ENCODE data around the gene PTPRF.

The PTPRF gene

DNA sequence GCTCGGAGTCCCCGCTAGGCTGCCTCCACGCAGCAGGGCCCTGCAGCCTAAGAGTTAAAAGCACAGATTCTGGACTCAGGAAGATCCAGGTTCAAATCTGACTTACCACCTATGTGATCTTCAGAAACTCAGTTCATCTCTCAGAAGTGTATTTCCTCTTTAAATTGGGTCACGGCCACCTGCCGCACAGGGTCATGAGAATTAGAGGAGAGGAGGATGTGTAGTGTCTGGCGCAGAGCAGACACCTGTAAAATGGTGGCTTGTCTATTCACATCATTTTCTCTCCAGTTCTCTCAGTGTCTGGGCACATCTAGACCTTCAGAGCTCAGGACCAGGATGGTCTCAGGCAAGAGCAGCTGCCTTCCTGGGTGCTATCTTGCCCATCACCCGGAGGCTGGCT, 45.8 kb downstream of the PTPRF start:
- no peak for DNase-seq

DNA sequence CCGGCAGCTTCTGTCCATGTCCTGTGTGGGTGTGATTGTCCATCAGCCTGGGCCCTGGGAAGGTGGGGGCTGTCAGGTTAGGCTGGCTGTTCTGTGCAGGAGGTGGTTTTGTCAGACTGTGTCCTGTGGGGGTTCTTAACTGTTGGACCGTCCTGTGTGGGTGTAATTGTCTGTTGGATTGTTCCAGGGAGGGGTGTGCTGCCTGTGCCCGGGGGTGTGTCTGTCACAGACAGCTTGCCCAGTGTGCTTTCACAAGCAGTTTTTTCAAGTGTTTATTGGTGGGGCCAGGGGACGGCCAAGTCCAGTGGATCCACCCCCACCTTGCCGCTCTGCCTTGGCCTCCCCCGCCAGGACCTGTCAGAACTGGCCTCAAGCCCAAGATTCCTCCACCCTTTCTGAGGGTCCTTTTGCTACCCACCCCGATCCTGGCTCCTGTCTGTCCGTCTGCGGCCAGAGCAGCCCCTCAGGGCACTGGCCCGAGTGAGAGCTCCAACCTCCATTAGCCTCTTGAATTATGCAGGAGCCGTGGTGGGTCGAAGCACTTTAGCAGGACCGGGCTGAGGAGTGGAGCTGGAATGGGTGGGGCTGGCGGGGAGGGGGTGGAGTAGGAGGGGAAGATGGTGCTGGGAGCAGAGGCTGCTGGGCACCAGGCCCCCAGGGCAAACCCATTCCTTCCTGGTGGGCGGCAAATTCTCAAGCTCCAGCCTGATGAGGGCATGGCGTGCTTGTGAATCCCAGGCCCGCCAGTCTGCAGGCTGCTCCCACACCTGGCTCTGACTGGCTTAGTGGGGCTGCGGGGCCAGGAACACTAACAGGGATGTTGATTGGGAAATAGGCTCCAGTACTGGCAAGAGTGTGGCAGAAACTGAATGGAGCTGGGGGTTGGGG, 47.2 kb downstream of the PTPRF start:
- peak in 3 of 56 donors; percentile 7 to 45 (median 17) for DNase-seq

DNA sequence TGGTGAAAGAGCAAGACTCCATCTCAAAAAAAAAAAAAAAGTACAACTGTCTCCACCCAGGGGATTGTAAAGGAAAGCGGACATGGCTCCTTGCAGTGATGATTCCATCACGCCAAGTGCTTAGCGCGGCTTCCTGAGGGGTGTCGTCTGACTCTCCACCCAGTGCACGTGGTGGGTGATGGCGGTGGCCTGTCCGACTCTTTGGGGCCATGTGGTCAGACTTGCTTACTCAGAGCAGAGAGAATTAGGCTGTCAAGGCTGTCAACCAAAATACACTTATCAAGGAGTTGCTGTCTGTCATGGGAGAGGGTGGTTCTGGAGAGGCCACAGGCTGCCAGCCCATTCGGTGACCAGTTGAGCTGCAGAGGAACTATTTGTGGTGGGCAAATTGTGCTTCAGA, 49.4 kb downstream of the PTPRF start:
- no peak for DNase-seq

DNA sequence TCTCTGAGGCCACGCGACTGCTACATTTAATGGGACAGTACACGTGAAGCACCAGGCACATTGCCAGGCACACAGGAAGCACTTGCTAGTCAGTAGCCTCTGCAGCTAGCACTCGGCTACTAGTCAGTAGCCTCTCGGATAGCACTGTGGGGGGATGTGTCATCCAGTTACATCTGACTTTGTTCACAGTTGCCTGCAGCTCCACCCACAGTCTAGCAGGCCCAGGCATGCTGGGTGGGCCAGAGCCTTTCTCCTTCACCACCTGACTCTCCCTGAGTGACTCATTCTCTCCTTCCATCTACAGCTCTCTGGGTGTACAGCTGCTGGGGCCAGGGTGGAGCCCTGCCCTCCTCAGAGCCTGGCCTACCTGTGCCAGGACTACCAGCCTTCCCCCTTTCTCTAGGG, 51.5 kb downstream of the PTPRF start:
- peak in 21 of 56 donors; percentile 6 to 50 (median 27) for DNase-seq

DNA sequence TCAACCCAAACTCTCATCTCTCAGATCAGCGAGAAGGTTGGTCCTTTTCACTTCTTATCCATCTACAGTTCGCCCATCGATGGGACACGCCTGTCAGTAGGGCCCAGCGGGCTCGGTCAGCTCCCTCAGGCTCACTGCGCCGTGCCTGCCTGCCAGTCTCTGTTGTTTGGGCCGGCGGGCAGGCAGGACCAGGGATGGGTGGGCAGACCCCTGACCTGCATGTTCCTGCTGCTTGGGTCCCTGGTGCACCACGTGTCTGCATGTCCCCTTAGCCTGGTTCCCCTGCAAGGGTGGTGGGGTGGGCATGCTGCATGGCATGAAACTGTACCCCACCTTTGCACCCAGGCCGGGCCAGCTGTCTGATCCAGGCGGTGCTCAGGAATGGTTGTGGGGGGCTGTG, 52.4 kb downstream of the PTPRF start:
- no peak for DNase-seq

DNA sequence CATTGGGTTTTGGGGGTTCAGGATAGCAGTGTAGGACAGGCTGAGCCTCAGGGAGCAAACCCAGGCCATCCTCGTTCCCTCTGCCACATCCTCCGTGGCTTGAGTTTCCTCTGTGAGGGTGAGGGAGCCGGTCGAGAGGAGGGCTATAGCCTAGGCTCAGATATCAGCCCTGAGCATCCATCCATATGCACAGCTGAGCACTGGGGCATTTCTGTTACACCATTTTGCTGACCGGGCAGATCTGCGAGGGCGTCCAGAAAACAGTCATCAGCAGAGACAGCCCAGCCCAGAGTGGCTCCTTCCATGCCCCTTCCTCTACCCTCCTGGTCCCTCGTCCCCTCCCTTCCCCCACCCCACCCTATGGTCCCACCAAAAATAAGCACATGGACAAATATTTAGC, 53.5 kb downstream of the PTPRF start:
- DNase-seq = no peak

DNA sequence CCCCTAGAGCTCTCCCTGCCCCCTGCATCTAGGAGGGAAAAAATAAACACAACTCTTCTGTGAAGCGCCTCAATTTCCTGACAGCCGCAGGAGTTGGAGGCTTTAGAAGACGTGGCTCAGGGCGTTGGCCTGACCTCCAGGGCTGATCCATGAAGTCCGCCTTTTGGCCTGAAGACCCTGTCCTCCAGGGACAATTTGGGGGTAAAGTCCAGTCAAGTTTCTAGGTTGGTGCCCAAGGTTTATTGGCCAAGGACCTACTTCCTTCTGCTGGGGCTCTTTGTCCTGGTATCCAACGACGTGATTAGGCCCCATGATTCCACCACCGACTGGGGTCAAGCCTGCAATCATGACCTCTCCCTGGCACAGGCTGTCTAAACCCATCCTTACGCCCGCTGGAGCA, 54.9 kb downstream of the PTPRF start:
- no peak for DNase-seq

DNA sequence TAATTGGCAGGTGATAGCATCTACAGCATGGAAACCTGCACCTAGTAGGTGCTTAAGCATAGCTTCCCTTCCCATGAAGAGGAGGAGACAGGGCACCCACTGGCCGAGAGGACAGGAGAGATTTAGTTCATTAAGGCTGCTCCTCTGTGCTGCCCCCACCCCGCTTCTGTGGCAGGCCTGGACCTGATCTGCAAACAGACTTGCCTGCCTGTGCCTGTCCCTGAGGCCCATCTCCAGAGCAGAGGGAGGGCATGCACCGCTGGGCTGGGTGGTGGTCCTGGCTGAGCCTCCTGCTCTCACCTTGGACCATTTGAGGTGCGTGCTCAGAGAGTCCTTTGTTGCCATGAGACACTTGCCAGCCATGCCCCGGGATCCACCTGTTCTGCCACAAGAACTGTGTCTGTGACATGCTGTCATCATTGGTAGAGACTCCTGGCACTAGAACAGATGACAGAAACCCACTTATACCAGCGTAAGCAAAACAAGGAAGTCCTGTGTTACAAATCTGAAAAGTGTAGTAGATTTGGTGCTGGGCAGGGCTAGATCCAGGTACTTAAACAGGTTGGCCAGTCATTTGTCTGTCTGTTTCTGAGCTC, 55.6 kb downstream of the PTPRF start:
- no peak for DNase-seq

DNA sequence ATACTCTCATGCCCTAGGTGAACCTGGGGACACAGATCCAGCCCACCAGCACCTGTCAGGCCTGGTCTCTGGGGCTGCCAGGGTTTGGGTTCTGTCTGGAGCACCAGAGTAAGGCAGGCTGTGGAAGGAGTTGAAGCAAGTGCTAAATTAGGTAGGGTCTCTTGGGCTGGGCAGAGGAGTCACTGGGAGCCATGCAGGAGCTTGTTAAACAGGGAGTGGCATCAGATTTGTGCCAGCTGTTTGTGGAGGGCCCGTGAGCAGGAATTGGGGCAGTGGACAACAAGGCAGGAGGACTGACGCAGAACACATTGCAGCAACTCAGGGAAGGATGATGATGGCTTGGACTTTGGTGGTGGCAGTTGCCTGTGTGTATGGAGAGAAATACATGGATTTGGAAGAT, 56.3 kb downstream of the PTPRF start:
- no peak for DNase-seq

DNA sequence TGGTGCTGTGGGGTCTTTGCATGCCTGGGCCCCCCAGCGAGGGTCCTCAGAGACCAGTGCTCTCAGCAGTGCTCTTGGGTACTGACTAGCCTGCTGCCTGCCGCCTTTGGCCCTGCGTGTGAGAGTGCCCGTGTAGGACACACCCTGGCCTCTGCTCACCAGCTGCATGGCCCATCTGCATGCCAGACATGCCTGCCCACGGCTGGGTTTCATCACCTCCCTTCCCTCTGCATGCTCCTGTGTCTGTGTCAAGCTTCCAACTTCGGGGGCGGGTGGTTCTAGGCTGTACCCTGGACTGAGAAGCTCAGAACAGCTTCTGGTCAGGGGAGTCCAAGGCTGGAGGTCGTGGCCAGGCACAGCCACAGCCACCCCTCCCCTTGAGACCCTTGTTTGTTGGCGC, 56.9 kb downstream of the PTPRF start:
- no peak for DNase-seq

DNA sequence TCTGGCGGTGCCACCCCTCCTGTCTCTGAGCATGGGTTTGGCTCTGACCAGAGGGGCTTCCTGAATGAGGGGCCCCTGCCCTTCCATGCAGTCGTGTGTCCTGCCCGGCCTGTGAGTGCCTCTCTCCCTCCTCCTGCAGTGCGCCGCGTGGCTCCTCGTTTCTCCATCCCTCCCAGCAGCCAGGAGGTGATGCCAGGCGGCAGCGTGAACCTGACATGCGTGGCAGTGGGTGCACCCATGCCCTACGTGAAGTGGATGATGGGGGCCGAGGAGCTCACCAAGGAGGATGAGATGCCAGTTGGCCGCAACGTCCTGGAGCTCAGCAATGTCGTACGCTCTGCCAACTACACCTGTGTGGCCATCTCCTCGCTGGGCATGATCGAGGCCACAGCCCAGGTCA, 57.9 kb downstream of the PTPRF start:
- DNase-seq = no peak

DNA sequence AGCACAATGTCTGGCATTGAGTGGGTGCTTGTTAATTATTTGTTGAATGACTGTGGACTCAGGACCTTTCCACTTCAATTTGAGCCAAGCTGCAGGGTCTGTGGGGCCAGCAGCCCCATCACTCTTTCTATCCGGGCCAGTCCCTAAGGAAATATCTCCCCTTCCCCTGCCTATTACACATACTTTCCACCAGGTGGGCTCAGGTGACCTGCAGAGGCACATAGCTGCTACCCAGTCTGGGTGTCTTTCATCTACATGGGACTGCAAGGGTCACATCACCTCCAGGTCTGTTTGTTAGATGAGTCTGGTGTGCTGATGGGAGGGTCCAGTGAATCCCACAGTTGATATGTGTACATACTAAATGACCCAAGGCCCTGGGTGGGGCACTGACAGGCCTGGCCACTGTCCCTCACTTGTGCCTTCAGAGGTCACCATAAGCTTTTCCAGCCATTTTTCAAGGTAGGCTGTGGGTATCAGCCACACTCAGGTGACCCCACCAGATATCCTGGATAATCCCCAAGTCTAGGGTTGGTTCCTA, 59.8 kb downstream of the PTPRF start:
- no peak for DNase-seq

DNA sequence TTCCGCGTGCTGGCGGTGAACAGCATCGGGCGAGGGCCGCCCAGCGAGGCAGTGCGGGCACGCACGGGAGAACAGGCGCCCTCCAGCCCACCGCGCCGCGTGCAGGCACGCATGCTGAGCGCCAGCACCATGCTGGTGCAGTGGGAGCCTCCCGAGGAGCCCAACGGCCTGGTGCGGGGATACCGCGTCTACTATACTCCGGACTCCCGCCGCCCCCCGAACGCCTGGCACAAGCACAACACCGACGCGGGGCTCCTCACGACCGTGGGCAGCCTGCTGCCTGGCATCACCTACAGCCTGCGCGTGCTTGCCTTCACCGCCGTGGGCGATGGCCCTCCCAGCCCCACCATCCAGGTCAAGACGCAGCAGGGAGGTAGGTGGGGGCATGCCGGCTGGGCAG, 60.5 kb downstream of the PTPRF start:
- DNase-seq = no peak

DNA sequence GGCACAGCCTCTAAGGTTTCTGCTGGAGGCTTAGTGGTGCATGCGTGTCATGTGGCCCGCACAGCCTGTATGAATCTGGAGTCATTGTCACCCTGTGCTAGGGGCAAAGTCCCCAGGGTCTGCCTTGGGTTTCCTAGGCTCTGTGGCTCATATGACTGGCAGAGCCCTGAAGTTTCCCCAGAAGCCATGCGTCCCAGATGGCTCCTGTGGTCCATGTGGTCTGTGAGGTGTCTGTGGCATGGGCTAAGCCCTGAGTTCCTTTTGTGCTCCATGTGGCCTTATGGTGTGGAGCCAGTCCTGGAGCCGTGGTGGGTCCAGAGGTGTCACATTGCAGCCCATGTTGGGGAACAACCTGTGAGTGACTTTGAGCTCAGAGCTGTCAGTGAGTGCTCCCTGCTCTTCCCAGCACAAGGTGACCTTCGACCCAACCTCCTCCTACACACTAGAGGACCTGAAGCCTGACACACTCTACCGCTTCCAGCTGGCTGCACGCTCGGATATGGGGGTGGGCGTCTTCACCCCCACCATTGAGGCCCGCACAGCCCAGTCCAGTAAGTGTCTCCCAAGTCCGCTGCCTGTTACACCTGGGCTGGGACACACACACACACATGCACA, 61.5 kb downstream of the PTPRF start:
- no peak for DNase-seq

DNA sequence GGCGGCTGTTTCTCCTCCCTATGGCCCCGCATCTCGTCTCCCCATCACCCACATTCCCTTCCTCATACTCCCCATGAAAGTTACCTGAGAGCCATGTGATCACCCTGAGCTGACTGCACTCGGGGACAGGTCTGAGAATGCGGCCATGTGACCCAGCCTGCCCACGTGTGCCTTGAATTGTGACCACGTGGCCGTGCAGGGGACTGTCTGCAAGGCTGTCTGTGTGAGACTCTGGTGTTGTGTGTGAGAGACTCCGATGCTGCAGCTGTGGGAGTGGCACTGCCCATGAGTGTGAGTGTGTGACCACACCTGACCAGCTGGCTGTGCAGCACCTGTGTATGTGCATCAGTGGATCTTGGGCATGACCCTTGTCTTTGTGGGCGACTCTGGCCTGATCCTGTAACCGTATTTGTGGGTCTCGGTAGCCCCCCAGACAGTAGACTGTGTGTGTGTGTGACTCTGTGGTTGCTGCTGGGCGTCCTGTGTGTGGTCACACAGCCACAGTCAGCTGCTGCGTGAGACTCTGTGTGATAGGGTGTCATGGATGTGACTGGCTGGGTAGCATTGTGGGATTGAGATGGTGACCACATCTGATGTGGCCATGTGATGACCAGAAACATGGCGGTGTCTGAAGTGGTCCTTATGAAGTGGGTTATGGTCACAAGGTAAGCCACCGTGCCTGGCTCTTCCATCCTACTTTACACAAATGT, 62.4 kb downstream of the PTPRF start:
- DNase-seq = no peak

DNA sequence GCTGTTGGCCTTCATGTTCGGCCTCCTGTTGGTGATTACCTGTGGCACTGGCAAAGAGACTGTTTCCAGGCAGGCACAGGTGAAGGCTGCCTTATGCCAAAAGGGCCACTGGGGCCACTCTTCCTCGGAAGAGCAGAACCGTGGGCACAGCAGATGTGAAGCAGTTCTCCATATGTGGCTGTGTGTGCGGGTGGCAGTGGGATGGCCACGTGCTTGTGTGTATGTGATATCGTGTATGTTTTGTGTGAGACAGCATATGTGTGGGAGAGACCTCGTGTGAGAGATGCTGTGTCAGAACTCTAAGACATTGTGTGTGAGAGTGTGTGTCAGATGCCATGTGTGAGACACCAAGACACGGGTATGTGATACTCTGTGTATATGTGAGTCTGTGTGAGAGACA, 65.9 kb downstream of the PTPRF start:
- DNase-seq = no peak

DNA sequence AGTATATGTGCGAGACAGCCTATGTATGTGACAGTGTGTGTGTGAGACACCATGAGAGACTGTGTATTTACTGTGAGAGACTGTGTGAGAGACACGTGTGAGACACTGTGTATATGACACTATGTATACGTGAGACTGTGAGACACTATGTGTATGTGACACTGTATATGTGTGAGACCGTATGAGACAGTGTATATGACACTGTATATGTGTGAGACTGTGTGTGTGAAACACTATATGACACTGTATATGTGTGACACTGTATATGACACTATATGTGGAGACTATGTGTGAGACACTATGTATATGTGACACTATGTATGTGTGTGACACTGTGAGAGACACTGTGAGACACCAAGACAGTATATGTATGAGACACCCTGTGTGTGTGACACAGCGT, 66.3 kb downstream of the PTPRF start:
- DNase-seq = no peak

DNA sequence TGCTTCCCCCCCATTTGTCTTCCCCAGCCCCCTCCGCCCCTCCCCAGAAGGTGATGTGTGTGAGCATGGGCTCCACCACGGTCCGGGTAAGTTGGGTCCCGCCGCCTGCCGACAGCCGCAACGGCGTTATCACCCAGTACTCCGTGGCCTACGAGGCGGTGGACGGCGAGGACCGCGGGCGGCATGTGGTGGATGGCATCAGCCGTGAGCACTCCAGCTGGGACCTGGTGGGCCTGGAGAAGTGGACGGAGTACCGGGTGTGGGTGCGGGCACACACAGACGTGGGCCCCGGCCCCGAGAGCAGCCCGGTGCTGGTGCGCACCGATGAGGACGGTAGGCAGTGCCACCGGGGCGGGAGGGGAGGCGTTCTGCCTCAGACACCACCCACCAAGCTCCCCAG, 67.0 kb downstream of the PTPRF start:
- DNase-seq = no peak

DNA sequence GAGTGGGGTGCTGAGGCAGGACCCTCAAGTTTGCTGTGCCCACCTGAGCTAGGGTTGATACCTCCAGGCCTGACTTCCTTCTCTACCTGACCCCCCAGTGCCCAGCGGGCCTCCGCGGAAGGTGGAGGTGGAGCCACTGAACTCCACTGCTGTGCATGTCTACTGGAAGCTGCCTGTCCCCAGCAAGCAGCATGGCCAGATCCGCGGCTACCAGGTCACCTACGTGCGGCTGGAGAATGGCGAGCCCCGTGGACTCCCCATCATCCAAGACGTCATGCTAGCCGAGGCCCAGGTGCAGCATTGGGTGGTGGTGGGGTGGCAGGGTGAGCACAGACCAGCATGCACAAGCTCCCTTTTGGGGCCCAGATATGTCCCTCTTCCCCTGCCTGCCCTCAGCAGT, 67.9 kb downstream of the PTPRF start:
- no peak for DNase-seq

DNA sequence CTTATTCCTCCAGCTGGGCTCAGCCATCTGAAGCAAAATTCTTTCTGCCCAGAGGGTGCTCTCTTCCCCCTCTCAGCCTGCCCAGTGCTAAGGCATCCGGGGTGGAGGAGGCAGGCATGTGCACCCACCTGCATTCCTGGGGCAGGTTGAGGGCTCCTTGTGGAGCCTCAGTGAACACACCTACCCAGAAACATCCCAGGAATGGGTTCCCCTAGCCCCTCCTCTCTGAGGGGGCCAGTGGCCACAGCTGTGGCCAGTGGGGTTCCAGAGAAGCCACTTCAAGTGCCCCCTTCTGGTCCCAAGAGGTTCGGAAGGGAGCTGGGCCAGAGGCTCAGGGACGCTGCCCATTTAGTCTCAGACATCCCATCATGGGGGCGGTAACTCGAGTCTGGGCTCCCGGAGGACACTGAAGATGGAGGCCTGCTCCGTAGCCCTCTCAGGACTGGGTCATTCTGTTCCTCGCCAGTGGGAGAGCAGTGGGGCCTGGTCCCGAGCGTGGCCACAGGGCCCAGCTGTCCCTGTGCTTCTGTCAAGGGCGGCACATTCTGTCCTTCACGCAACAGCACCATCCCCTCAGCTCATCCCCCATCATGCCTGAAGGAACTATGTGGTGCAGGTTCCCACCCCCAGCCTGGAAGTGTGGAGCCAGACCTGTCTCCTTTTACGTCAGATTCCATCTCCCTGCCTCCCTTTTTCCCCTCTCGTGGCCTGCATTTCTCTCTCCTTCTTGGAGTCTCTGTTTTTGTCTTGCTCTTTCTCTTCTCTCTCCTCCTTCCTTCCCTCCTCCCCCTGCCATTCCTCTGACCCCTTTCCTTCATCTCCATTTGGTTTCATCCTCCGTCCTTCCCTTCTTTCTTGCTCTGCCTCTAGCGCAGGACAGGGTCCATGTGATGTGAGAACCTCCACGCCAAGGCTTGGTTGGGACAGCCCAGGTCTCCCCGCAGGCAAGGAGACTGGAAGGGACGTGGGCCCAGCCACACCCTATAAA, 69.6 kb downstream of the PTPRF start:
- no peak for DNase-seq

DNA sequence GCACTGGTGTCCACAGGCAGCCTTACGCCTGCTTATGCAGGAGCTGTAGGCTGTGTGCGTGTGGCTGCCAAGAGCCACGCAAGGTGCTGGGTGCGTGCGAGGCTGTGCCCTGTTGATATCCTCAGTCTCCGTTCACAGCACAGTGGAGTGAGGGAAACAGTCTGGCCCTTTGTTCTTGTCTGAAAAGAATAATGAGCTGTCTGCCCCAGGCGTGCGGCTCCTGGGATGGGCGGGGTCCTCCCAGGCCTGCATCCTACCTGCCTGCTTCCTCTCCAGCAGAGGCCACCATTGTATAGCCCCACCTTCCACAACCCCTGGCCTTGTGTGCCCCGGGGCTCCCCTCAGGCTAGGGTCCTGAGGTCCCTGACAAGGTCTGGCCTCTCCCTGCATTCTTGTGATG, 72.3 kb downstream of the PTPRF start:
- DNase-seq = no peak
